ENCODE data around the gene GYPE.
"Not testable (repeated sequence)": the region's sequence is repeated elsewhere in the genome, so short reads cannot be mapped to it uniquely, and the experiment has no call there.

- not testable (repeated sequence) for TF ChIP-seq EZH2 (IDR thresholded peaks at IDR 0.05; ENCODE audit: borderline replicate concordance, low read length); CTCF (IDR thresholded peaks at IDR 0.05; ENCODE audit: low read length)
Observed at GRCh38 chr4:143912478-143912877, 7.1 kb upstream of the GYPE start.
